Activated CD4-positive, CD25-positive, alpha-beta regulatory T cell treated with anti-CD3 and anti-CD28 coated beads, Interleukin-2, amount 50 U/mL, for 72 hours (primary cell): Measurements from ENCODE around the gene CXCL11.
"Not testable (repeated sequence)": the region's sequence is repeated elsewhere in the genome, so short reads cannot be mapped to it uniquely, and the experiment has no call there.

ENCODE experiments used
- DNase-seq: peaks from one replicate; pipeline ENCODE4 v3.0.0; 2021

The CXCL11 gene

GRCh38 chr4:76042241-76042998, 6.5 kb upstream of the CXCL11 start:
- DNase-seq: not testable (repeated sequence)

GRCh38 chr4:76036855-76037254, 985 bp upstream of the CXCL11 start:
- no peak for DNase-seq

GRCh38 chr4:76035141-76035540, 729 bp downstream of the CXCL11 start:
- no peak for DNase-seq

- no peak for DNase-seq
These were observed 6.6 kb downstream of the CXCL11 start for GRCh38 chr4:76029300-76029699.

- no peak for DNase-seq
These were observed 7.5 kb downstream of the CXCL11 start for GRCh38 chr4:76028350-76028765.

- no peak for DNase-seq
These were observed 11.8 kb downstream of the CXCL11 start for GRCh38 chr4:76024065-76024464.

GRCh38 chr4:76023389-76023788, 12.5 kb downstream of the CXCL11 start, which contains the start of gene CXCL10:
Gene CXCL10, minus strand, starts transcription at chr4:76023497. Its CDS starts 66 bp downstream, at chr4:76023431.
- DNase-seq: no peak

GRCh38 chr4:76022677-76023076, 13.2 kb downstream of the CXCL11 start:
- DNase-seq: no peak

GRCh38 chr4:76022031-76022430, 13.8 kb downstream of the CXCL11 start:
- no peak for DNase-seq

- DNase-seq: no peak
These were observed 18.7 kb downstream of the CXCL11 start for GRCh38 chr4:76017056-76017686.

- no peak for DNase-seq
These were observed 19.5 kb downstream of the CXCL11 start for GRCh38 chr4:76016393-76016792.

- no peak for DNase-seq
These were observed 22.3 kb downstream of the CXCL11 start for GRCh38 chr4:76013540-76013939.

- no peak for DNase-seq
These were observed 23.5 kb downstream of the CXCL11 start for GRCh38 chr4:76012388-76012801.

- no peak for DNase-seq
These were observed 24.0 kb downstream of the CXCL11 start for GRCh38 chr4:76011700-76012387.

- DNase-seq: no peak
These were observed 24.7 kb downstream of the CXCL11 start for GRCh38 chr4:76011018-76011670.

GRCh38 chr4:76010576-76010975, 25.3 kb downstream of the CXCL11 start:
- DNase-seq: no peak

- no peak for DNase-seq
These were observed 26.6 kb downstream of the CXCL11 start for GRCh38 chr4:76009311-76009710.

GRCh38 chr4:76007089-76007862, 28.6 kb downstream of the CXCL11 start, which contains the start of gene CXCL9:
Gene CXCL9, minus strand, starts transcription at chr4:76007509. Its CDS starts 60 bp downstream, at chr4:76007449.
- no peak for DNase-seq

GRCh38 chr4:76003620-76004019, 32.2 kb downstream of the CXCL11 start:
- DNase-seq: no peak

- DNase-seq: no peak
These were observed 32.8 kb downstream of the CXCL11 start for GRCh38 chr4:76003035-76003434.

- no peak for DNase-seq
These were observed 33.7 kb downstream of the CXCL11 start for GRCh38 chr4:76002176-76002575.

GRCh38 chr4:76001700-76002099, 34.2 kb downstream of the CXCL11 start:
- no peak for DNase-seq
